Muscle of arm (tissue), 12 donors: ENCODE results near the gene ARHGAP5. TPM values are rescaled to one million over a fixed set of nuclear protein-coding genes. Genes with fewer than 3 reads are reported as not detected.

Experiments used
- DNase-seq: peaks from one replicate; pipeline ENCODE4 v3.0.0-alpha.2; 2013
- polyA plus RNA-seq, 12 donors: library from polyadenylated mRNA; unstranded; fragments of 120-200 nt; gene quantifications; one replicate each; pipeline ENCODE4 v1.2.1, GENCODE V29; 2013; ENCODE audit not compliant: insufficient read length in 12 of 12

The ARHGAP5 gene
- polyA plus RNA-seq, 12 donors = 42.3 to 85.2 (median 50.5) TPM; not detected in 1

DNA sequence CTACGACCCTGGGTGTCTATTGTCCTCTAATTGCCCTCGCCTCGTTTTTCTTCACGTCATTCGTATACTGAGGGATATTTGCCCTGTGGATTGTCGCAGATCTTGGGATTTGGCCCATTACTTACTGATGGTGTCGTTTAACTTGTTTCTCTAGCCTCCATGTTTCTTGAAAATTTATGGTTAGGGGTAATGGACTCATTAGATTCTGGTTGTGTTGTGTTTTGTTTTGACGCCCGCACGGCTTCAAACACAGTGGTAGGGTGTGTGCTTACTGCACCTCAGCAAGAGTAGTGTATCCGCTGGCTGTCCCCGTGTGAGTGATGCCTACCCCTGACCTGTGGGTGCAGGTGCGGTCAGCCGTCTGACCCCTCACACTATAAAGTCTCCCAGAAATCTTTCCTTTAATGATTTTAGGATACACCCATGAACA is 126.8 kb downstream of the ARHGAP5 start:
- DNase-seq = peak; percentile 13

DNA sequence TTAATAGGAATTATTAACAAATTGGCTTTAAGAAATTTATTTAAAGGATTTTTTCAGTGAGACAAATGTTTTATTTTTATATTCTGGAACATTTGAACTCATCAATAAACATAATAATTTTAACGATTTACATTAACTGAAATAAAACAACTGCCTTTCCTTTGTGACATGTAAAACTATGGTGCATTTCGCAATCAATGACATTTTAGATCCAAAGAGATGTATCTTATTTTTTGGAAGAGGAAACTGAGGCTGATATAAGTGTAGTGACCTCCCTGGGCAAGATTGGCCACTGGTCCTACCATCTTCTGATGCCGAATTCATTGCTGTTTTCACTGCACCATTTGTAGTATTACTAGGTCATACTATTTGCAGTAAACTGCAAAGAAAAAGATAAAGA is 128.4 kb downstream of the ARHGAP5 start:
- no peak for DNase-seq

GRCh38 chr14:32205984-32206383 is 128.9 kb downstream of the ARHGAP5 start:
- no peak for DNase-seq

GRCh38 chr14:32206552-32206951 is 129.4 kb downstream of the ARHGAP5 start:
- no peak for DNase-seq

- no peak for DNase-seq
Observed at GRCh38 chr14:32208490-32208889, 131.4 kb downstream of the ARHGAP5 start.

Other genes starting within 250 kb of the ARHGAP5 start
- gene RNU6-7, start 124.7 kb downstream of the ARHGAP5 start, polyA plus RNA-seq = not detected
- gene RNU6-8, start 126.0 kb downstream of the ARHGAP5 start, polyA plus RNA-seq = not detected